ENCODE results near the gene KCMF1.

GRCh38 chr2:84953535-84953934, 17.4 kb upstream of the KCMF1 start:
- no peak for TF ChIP-seq CTCF (IDR thresholded peaks at IDR 0.05)
- no peak for TF ChIP-seq EZH2 (IDR thresholded peaks at IDR 0.05; ENCODE audit: borderline replicate concordance, insufficient read depth, low read depth, low read length, poor library complexity, severe bottlenecking)
